CD4-positive, alpha-beta T cell treated with Interleukin-15 for 1 hour (primary cell): ENCODE data around the gene PLA2G4D.

Experiments
- DNase-seq: peaks from one replicate; pipeline ENCODE4 v3.0.0-alpha.2; 2020

The PLA2G4D gene

DNA sequence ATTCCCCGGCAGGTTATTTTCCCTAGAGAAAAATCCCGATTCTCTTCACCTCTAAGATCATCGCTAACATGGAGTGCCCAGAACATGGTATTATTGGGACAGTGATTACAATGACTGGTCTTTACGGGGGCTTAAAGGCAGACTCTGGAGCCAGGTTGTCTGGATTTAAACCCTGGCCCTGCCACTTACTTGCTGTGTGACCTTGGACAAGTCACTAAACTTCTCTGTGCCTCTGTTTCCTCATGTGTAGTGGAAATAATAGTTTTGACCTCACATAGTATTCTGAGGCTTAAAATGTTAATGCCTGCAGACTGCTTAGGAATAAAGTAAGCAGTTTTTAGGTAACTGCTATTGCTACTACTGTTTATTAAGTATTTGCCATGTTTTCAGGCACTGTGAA, 4.4 kb downstream of the PLA2G4D start:
- DNase-seq: no peak

DNA sequence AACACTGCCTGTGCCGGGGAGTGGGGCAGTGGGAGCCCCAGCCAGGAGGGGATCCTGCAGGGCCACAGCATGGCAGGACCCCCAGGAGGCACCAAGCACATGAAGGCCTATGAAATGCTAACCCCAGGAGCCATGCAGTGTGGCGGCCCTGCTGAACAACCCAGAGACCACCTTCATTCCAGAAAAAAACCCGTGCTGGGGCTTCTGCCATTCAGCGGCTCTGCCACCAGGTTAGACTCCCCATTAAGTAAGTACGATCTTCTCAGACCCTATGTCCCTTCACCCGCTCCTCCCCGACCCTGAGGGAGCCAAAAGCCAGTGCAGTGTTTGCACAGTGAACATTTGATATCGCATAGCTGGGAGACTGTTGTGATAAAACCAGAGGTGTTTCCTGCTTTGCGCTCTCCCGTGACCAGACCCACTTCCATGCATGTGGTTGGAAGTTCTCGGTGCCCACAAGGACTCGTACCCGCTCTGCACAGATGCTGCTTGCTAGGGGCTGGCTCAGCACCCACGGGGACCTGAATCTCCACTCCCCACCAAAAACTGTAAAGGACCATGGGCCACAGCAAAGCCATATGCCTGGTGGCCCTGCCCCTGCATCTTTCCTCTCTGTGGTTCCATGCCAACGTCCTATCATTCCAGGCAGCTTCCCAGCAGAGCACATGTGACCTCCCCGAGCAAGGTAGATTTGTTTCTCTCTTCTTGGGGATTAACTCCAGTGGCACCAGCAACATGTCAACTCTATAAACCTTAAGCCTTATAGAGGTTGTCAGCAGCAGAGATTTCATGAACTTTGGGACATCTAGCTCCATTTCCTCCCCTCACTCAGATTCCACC, 5.3 kb downstream of the PLA2G4D start:
- DNase-seq: no peak

DNA sequence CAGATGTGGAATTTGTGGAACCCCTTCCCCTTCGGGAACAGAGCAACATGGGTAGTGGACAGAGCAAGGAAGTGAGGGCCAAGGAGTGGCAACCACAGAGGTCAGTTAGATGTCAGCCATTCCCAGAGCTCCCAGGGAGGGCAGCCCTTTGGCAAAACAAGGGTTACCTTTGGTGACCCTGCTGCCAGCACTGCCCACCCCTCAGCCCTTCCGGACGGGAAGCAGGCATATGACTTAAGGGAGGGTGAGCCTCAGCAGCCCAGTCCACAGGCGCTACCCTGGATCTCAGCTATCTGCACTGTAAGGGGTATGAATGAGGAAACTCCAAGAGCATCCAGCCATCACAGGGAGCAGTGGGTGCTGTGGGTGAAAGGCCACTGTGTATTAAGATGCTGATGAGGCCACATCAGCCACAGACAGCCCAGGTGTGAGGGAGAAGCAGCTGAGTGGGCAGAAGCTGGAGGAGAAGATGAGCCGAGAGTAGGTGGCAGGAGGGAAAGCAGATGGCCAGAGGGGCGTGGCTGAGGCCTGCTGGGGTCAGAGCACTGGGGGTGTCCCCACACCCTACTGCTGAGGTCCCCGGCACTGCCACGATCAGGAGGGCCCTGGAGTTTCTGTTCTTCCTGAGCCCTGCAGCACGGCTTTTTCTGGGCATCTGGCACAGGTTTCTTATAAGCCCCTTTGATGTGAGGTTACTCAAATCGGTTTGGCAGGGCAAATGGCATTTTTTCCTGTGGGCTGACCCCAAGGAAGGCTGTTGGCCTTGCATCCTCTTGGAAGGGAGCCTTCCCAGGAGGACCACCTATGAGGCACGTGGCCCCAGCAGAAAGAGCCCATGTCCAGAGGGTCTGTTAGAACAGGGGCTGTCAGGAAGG, 6.2 kb downstream of the PLA2G4D start:
- no peak for DNase-seq

DNA sequence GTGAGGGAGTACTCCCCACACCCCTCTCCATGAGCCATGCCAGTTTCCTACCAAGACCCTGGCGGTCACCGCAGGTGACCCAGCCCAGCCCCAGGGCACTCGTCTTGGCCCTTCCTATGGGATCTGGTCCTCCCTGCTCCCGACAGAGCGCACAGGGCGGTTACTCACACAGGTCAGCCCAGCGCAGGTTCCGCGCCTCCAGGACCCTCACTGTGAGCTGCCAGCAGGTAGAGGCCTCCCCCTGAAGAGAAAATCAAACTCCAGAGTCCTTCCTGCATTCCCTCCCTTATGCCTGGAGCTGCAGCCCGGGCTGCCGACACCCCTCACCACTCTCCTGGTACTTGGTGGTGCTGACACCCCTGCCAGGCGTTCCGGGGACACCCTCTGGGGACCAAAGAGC, 6.9 kb downstream of the PLA2G4D start:
- DNase-seq: no peak

DNA sequence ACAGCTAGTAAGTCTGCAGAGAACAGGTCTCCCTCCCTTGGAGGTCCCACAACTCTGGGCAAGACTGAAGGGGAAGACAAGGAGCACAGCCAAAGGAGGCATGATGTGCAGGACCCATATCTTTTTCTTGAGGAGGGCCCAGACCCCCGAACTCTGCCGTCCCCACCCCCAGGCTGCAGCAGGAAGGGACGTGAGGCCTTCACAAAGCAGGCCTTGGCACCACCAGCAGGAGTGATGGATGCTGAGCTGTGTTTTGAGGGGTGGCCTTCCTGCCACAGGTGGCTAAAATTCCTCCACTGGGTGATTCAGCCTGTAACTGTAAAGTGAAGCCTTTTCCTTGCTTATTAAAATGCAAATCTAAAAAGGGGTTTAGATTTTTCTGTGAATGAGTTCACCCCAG, 8.6 kb downstream of the PLA2G4D start:
- DNase-seq: no peak

DNA sequence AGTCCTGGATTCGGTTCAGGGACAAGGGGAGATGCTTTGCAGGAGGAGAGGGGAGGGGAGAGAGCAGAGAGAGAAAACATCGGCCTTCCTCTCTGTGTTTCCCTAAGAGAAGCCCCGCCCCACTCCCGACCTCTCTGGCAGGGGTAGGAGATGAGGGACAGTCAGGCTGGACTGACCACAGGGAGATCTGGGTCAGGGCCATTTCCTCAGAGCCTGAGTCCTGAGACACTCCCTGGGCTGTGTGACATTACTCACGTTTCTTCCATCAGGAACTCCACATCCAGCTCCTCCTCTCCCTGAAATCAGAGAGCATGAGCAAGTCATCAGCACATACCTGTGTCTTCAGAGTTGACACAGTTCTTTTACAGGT, 9.1 kb downstream of the PLA2G4D start:
- no peak for DNase-seq

DNA sequence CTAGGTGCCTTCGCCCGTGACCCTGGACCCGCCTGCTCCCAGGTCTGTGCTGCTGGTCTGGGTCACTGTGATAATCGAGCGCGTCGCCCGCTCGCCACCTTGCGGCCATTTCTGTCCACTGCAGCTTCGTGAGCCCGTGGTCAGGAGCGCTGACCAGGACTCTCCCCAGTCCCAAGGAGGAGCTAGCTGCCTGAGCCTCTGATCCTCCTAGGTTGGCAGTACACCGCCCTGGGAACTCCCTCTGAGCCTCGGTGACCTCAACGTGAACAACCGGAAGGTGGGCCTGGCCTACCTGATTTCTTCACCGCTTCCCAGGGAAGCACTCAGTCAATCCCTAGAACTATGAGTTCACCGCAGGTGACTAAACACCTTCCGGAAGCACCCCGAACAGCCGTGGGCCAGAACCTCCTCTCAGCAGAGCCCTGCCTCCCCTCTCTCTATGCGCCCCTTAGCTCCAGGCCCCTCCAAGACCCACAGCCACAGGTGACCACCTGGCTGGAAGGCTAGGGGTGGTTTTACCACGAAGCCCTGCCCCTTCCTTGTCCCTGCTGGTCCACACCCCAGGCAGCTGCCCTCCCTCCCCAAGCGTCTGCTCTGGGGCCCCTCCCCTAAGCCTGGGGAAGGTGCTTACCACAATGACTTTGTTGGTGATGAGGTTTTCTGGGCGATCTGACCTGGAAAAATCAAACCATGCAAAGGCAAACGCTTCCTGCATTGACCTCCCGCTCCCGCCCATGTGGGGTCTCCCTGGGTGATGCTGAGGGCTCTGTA, 9.7 kb downstream of the PLA2G4D start:
- peak; percentile 48 for DNase-seq

DNA sequence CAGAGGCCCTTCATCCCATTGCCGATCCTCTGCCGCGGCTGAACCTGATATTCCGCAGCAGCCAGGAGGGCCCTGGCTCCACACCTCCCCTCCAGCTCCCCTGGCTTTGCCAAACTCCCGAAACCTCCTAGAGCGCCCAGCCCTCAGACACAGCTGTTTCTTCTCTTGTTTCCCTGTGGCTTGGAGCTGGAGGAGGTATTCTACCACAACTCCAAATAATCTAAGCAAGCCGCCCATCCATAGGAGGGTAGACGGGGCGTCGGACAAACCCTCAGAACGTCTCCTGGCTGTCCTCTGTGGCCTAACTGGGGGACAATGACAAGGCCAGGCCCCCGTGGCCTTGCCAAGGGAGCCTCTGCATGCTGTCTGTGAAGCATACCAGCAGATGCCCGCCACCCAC, 10.4 kb downstream of the PLA2G4D start:
- no peak for DNase-seq

DNA sequence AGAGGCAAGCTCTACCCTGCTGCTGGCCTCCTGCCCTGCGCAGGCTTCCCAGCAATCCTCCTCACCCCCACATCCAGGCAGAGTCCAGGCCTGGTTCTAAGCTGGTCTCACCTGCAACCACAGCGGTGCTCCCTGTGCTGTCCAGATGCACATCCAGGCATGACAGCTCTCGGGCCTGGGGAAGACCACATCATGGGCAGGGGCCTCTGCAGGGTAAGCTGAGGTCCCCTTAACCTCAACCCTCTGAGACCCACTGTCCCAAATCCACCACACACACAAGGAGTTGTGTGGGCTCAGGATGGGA, 10.8 kb downstream of the PLA2G4D start:
- DNase-seq: no peak

DNA sequence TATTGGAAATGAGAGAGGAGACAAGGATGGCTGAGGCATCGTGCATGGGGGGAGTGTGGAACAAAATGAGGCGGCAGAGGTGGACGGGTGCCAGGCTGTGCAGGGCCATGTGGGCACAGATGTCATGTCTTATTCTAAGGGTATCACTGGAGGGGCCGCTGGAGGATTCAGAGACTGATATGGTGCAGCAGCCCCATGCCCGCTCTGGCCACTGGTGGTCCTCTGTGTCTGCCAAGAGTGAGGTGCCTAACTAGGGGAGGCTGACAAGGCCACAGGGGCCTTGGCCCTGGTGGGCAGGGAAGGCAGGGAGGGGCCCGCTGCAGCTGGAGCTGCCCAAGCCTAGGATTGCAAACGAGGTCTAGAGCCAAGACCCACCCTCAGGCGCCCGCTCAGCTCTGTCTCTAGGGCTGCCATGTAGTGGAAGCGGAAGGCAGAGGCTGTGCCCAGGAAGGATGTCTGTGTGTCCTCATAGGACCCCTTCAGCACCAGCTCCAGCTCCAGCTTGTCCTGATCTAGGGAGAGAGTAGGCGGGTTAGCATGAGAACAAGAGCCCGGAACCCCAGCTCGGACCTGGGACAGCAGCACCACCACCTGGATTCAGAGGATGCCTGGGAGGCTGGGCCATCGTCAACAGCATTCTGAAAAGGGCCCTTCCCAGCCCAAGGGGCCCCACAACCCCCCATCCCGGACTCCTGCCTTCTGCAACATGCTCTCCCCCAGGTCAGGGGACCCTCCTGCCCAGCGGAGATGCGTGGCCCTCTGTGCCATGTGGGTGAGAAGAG, 11.3 kb downstream of the PLA2G4D start:
- DNase-seq: no peak

DNA sequence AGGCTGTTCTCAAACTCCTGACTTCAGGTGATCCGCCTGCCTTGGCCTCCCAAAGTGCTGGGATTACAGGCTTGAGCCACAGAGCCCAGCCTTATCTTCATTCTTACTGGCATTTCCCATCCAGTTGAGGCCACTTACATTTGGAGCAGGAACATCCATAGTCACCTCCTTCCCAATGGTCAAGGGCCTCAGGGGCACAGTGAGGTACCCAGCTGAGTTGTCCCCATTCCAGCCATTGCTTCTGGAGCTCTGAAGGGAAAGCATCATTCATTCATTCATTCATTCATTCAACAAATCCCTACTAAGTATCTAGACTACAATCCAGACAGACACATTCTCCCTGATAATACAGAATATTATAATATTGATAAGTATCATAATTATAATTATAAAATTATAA, 12.2 kb downstream of the PLA2G4D start:
- DNase-seq: no peak

DNA sequence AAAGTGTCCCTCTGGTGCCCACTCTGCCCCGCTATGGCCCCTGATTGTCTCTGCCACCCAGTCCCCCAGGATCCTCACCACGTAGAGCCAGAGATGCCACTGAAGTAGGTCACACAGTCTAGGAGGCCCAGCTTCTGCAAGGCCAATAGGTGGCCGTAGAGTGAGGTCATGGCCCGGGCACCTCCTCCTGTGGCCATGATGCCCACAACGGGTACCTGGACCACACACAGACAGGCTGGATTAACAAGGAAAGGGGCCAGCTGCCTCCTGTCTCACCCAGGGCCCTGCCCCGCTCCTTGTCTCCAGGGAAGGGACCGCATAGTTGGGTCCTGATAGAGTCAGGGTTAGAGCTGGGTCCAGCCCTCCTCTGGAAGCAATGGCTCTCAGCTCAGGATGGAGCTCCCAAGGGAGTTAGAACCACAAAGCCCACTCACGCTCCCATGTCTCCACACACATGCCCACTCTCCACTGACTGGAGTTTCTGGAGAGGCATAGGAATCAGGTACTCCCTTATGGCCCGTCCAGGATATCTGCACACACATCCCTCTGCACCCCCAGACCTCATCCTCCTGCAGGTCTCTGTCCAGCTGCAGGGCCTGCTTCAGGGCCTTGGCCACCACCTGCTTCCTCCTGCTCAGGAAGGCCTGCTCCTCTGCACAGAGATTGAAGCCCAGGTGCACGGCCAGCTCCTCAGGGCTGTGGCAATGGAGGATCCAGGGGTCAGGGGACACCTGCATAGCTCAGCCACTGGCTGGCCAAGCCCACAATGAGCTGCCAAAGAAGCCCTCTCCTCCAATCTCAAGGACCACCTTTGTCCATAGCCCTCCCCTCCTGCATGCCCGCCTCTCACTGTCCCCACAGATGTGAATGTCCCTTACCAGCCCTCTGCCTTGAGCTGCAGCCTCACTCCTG, 13.2 kb downstream of the PLA2G4D start:
- DNase-seq: no peak

DNA sequence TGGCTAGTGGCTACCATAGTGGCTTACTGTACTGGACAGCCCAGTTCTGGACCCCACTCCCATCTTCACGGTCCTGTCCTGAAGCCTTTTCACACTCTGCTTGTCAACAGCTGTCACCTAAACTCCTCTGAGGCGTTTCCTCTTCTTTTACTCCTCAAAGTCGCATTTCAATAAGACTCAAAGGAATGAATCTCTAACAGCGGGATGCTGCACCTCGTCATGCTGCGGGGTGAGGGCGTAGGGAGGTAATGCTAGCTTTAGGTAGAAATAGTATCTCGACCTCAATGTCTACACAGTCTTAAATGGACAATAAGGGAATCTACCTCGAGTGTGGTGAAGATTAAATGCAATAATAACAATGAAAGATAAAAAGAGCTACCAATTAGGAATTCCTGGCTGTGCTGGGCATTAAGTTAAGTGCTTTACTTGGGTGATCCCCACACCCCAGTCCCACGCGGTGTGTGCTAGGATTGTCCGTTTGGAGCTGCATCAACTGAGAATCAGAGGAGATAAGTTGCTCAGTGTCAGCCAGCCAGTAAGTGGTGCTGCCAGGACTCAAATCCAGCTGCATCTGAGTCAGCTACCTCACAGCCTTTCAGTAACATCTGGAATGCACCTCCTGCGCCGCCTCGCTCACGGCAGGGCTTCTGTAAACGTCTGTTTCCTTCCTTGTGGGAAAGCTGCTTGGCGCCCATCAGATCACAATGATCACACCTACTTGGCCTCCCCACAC, 14.0 kb downstream of the PLA2G4D start:
- DNase-seq: no peak

DNA sequence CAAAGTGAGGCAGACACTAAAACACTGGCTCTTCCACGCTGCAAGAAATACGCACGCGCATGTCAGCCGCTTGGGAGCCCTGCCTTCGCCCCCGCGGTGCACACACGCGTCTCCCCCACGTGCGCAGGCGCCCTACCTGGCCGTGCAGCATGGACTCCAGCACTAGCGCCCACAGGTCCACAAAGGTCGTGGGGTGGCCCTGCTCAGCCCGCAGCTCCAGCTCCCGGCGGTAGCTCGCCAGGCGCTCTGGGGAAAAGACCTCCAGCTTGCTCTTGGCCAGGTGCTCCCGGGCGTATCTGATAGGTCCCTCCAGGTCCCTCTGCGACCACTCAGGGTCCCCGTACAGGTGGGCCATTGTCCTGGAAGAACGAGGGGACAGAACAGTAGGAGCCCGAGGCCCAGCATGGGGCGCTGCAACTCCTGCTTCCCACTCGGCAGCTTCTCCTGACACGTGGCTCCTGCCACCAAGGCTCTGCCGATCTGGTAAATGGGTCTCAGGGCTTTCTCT, 14.9 kb downstream of the PLA2G4D start:
- no peak for DNase-seq

DNA sequence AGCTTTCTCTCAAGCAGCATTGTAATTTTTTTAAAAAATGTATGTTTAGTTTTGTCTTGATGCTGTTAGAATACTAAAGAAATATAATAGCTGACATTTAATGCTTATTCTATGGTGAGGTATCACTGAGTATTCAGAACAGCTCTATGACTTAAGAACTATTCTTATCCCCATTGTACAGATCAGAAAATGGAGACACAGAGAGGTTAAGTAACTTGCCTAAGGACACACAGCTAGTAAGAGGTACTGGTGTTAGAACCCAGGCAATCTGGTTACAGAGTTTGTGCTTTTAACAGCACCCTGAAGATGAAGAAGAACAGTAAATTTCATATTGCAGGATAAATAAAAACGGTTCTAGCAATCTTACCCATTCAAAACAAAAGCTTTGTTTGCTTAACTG, 15.5 kb downstream of the PLA2G4D start:
- DNase-seq: no peak

DNA sequence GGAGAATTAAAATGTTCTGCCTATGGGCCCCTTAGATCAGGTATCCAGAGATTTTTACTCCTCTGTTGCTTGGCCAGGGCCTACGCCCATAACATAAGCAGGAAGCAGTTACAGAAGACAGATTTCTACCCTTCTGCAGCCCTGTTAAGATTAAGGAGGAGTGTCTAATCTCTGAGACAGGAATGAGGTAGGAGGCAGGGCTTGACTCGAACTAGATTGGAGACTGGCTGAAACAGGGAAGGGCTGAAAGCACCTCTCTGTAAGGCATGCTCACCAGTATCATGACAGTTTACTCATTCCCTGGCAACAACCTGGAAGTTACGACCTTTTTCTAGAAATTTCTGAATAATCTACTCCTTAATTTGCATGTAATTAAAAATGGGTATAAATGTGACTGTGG, 16.7 kb downstream of the PLA2G4D start:
- DNase-seq: no peak

DNA sequence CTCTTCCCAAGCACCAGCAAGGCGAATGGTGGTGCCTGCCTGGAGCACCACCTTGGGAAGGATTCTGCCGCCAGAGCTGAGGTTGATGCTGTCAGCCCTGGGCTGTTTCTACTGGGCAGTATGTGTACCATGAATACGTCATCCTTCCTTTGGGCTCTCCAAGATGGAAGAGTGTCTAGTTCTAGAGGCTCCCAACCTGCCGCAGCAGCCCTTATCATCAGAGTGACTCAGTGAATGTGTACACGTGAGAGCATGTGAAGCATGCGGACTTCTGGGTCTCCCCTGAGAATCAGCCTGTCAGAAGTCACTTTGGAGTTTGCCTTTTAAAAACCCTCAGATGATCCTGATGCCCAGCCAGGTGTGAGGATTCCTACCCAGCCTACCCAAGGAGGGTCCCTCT, 20.9 kb downstream of the PLA2G4D start:
- no peak for DNase-seq

DNA sequence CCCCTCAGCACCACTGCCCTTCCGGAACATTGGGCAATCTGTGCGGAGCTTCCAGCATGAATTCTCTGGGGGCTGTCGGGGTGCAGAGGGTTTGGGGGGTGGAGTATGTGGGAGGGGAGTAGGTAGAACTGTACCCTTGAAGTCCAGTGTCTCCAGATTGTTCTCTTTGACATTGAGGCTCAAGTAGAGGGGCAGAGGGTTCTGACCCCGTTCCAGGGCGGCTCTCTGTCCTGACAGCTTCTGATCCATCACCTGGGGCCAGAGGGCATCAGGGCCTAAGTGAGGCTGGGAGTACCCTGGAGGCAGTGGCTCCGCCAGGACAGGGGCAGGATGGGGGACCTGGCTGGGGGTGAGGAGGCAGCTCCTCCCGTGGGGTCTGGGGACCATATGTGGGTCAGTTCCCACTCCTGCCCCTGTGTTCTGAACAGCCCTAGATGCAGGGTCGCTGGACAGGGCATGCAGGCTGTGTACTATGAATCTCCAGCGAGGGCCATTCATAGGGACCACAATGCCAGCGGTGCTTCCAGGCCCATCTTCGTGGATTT, 22.1 kb downstream of the PLA2G4D start:
- no peak for DNase-seq

DNA sequence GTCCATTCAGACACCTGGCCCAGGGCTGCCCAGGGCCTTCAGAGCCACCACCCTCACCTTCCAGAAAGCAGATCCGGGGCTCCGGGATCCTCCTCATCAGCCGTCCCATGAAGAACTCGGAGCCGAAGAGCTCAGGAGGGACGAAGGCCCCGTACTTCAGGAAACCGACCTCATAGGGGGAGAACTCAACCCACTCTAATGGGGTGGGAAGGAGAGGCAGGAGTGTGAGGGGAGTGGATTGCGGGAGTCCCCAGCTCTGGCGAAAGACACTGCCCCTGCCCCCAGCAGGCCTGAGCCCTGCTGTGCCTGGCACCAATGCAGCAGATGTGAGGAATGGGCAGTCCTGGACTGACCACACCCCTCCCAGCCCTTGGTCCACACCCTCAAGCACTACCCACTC, 22.6 kb downstream of the PLA2G4D start:
- DNase-seq: no peak

DNA sequence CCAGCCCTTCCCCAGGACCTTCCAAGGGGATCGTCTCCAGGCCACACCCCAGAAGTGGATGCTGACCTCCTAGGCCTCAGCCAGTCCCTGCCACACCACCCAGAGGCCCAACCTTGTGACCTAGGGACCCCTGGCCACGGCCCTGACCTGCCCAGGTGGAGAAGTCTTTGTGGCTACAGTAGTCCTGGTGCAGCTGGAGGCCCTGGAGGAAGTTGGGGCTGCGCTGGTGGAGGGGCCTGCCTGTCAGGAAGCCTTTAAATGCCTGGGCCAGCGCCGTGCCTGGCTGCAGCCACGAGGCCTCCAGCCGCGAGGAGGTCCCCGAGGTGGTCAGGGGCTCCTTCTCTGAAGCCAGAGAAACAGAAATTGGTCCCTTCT, 23.4 kb downstream of the PLA2G4D start:
- no peak for DNase-seq
